ENCODE results near the gene TRPV5.
"Not testable (repeated sequence)": the region's sequence is repeated elsewhere in the genome, so short reads cannot be mapped to it uniquely, and the experiment has no call there.

DNA sequence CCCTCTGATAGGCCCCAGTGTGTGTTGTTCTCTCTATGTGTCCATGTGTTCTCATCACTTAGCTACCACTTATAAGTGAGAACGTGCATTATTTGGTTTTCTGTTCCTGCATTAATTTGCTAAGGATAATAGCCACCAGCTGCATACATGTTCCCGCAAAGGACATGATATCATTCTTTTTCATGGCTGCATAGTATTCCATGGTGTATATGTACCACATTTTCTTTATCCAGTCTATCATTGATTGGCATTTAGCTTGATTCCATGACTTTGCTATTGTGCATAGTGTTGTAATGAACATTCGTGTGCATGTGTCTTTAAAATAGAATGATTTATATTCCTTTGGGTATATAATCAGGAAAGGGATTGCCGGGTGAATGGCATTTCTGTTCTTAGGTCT lies 44.9 kb upstream of the TRPV5 start:
- TF ChIP-seq EZH2phosphoT487 (IDR thresholded peaks at IDR 0.05; ENCODE audit: borderline replicate concordance, low read depth, low read length) = not testable (repeated sequence)
- TF ChIP-seq, protein P1, sequence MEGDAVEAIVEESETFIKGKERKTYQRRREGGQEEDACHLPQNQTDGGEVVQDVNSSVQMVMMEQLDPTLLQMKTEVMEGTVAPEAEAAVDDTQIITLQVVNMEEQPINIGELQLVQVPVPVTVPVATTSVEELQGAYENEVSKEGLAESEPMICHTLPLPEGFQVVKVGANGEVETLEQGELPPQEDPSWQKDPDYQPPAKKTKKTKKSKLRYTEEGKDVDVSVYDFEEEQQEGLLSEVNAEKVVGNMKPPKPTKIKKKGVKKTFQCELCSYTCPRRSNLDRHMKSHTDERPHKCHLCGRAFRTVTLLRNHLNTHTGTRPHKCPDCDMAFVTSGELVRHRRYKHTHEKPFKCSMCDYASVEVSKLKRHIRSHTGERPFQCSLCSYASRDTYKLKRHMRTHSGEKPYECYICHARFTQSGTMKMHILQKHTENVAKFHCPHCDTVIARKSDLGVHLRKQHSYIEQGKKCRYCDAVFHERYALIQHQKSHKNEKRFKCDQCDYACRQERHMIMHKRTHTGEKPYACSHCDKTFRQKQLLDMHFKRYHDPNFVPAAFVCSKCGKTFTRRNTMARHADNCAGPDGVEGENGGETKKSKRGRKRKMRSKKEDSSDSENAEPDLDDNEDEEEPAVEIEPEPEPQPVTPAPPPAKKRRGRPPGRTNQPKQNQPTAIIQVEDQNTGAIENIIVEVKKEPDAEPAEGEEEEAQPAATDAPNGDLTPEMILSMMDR (conservative IDR thresholded peaks at IDR 0.05; ENCODE audit: low read length) = not testable (repeated sequence)

Data from OCI-LY7 (cell line).